Glomerular endothelial cell (primary cell): ENCODE results near the gene PLA2G4F. TPM values are rescaled to one million over a fixed set of nuclear protein-coding genes. Genes with fewer than 3 reads are reported as not detected.

Experiments used
- DNase-seq: peaks from one replicate; pipeline ENCODE4 v3.0.0-alpha.2; 2011; ENCODE audit warnings: low read depth, low spot score; ENCODE audit errors: extremely low read depth
- total RNA-seq: library from RNA; depleted of rRNA; stranded (reverse); fragments of >200 nt; gene quantifications from 2 replicates; pipeline ENCODE4 v1.2.3, GENCODE V29; 2015

Gene PLA2G4F
- total RNA-seq, 1 donor from 2014 or later, result not detected

GRCh38 chr15:42149493-42150218 lies 6.8 kb downstream of the PLA2G4F start:
- DNase-seq, result no peak

- DNase-seq, result no peak
Measured at GRCh38 chr15:42148808-42149492, 7.5 kb downstream of the PLA2G4F start.

GRCh38 chr15:42147431-42147735 lies 9.1 kb downstream of the PLA2G4F start:
- no peak for DNase-seq

GRCh38 chr15:42146551-42147430 lies 9.6 kb downstream of the PLA2G4F start:
- no peak for DNase-seq

GRCh38 chr15:42145546-42146455 lies 10.6 kb downstream of the PLA2G4F start:
- DNase-seq, result no peak

- no peak for DNase-seq
Measured at GRCh38 chr15:42144841-42145375, 11.5 kb downstream of the PLA2G4F start.

- no peak for DNase-seq
Measured at GRCh38 chr15:42143866-42144625, 12.4 kb downstream of the PLA2G4F start.

- DNase-seq, result no peak
Measured at GRCh38 chr15:42143356-42143755, 13.1 kb downstream of the PLA2G4F start.

GRCh38 chr15:42141795-42142667 lies 14.4 kb downstream of the PLA2G4F start:
- no peak for DNase-seq

GRCh38 chr15:42141246-42141645 lies 15.2 kb downstream of the PLA2G4F start:
- DNase-seq, result no peak

- no peak for DNase-seq
Measured at GRCh38 chr15:42140383-42141070, 15.9 kb downstream of the PLA2G4F start.

- no peak for DNase-seq
Measured at GRCh38 chr15:42139596-42139995, 16.8 kb downstream of the PLA2G4F start.

GRCh38 chr15:42138968-42139386 lies 17.5 kb downstream of the PLA2G4F start:
- DNase-seq, result no peak

- DNase-seq, result no peak
Measured at GRCh38 chr15:42138411-42138810, 18.0 kb downstream of the PLA2G4F start.

- DNase-seq, result peak; percentile 31
Measured at GRCh38 chr15:42137461-42138261, 18.8 kb downstream of the PLA2G4F start.

- DNase-seq, result no peak
Measured at GRCh38 chr15:42136513-42136912, 19.9 kb downstream of the PLA2G4F start.

- no peak for DNase-seq
Measured at GRCh38 chr15:42135351-42135750, 21.1 kb downstream of the PLA2G4F start.
